HG03060 (cell line): Measurements from ENCODE around the gene HAPLN2.
"Not testable (repeated sequence)": the region's sequence is repeated elsewhere in the genome, so short reads cannot be mapped to it uniquely, and the experiment has no call there.

Source experiments
- ATAC-seq: cut with Tn5 transposase; IDR thresholded peaks from one replicate; pipeline ENCODE4 v1.9.1; 2021; ENCODE audit warnings: low read depth, moderate number of reproducible peaks; ENCODE audit not compliant: unreplicated experiment

Gene HAPLN2

DNA sequence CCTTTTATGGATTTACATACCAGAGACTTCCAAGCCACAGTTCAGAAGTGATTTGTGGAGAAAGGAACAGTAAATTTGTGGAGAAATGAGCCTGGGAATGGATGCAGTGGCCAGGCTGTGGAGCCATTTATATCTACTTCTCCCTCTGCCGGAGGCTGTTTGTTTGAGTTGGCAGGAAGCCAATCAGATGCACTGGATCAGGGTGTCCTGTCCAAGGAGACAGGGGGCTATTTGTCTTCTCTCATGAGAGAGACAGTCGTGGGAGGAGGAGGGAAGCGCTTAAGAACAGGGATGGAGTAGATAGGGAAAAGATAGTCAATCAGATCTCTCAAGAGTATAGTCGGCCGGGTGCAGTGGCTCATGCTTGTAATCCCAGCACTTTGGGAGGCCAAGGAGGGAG lies 2.8 kb upstream of the HAPLN2 start:
- ATAC-seq, result no peak

DNA sequence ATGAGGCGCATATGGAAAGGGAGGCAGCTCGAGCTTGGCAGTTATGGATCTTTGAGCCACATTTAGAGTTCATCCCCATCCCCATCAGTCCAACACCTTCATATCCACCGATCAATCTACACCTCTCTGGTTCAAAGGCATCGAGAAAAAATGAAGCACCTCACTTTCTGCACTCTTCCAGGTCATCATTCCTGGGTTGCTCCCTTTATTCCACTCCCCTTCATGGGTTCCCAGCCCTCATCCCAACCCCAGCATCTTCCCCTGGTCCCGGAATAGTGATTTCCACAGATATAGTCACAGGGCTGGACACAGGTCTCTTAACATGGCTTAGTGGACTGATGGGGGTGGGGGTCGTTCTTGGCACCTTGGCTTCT lies 354 bp downstream of the HAPLN2 start:
- ATAC-seq, result no peak

DNA sequence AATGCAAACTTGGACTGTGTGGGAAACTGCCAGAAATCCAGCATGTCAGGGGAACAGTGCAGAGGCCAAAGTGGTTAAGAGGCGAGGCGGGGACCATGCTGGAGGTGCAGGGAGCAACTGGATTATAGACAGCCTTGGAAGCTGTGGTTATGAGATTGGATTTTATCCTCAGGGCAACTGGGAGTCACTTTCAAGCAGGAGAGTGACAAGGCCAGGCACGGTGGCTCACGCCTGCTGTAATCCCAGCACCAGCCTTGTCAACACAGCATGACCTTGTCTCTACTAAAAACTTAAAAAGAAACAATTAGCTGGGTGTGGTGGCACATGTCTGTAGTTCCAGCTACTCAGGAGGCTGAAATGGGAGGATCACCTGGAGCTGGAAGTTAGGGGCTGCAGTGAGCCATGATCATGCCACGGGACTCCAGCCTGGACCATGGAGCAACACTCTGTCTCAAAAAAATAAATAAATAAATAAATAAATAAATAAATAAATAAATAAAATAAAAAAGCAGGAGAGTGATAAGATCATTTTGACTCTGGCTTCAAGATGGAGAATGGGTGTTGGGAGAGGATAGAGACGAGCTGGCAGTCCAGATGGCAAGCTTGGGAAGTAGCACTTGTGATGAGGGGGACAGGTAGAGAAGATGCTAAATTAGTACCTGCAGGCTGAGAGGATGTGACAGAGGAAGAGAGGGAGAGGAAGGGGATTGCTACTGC lies 3.5 kb downstream of the HAPLN2 start:
- no peak for ATAC-seq

DNA sequence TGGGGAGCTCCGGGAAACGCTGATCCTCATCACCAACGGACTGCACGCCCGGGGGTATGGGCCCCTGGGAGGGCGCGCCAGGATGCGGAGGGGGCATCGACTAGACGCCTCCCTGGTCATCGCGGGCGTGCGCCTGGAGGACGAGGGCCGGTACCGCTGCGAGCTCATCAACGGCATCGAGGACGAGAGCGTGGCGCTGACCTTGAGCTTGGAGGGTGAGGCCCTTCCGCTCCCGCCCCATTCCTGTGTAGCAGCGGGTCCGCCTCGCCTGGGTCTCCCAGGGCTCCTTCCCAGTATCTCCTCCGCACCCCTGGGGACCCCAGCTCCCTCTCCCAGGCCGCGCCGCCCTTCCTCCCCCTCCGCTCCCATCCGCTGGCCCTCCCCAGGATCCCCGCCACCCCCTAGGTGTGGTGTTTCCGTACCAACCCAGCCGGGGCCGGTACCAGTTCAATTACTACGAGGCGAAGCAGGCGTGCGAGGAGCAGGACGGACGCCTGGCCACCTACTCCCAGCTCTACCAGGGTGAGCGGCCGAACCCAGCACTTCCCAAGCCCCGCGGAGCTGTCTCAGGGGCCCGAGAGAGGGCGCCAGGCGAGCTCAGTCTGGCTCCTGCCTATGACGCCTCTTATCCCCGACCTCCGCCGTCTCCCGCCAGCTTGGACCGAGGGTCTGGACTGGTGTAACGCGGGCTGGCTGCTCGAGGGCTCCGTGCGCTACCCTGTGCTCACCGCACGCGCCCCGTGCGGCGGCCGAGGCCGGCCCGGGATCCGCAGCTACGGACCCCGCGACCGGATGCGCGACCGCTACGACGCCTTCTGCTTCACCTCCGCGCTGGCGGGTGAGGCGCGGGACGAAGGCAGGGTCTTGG lies 5.0 kb downstream of the HAPLN2 start:
- ATAC-seq, result no peak

DNA sequence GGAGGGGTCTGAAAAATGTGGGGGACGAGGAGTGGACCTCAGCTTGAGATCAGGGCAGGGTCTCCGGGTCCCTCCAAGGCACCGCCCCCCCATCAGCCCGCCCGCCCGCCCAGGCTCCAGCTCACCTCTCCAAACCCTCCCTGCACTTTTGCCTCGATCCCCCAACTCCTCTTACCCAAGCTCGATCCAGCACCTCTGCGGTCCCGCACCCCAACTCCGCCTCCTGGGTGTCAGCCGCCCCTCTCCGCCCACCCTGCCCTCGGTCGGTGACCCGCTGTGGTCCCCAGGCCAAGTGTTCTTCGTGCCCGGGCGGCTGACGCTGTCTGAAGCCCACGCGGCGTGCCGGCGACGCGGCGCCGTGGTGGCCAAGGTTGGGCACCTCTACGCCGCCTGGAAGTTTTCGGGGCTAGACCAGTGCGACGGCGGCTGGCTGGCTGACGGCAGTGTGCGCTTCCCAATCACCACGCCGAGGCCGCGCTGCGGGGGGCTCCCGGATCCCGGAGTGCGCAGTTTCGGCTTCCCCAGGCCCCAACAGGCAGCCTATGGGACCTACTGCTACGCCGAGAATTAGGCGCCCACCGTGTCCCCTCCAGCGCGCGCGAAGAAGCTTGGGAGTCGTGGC lies 5.7 kb downstream of the HAPLN2 start:
- no peak for ATAC-seq

DNA sequence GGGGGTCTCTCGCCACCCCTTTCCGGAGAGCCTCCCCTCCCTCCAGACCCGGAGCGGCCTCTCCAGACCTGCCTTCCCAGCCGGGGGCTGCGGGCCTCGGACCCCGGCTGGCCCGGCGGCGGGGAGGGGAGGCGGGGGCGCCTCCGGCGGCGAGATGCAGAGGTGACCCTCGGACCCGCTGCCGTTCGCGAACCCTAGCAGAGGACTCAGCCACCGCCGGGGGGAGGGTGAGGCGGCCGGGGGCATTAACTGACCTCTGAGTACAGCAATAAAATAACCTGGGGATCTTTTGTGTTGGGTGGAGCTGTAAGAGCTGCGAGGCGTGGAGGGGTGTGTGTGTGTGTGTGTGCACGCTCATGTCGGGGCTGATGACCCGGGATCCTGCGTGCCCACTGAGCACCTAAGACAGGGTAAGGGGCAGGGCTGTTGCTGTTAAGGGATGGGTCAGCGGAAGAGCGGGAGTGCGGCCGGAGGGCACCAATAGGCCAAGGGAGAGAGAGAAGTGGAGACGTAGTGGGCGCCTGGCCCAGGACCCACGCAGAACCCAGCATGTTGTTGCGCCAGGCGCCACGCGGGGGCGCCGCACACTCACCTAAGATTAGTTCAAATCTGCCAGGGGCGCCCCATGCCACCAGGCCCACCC lies 6.3 kb downstream of the HAPLN2 start:
- no peak for ATAC-seq

DNA sequence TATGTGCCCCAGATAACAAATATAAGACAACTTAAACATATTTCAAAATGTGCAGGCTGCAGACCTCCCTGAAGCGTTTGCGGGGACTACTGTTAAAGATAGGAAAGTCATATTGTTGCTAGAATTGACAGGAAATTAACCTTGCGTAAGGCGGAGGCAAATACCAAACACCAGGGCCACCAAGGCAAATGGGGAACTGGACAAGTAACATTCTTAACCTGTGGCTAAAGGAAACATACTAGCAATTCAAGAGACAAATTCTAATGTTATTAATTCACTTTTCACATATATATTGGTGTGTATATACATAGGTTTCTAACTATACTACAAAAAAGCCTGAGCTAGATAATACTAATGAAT lies 6.8 kb downstream of the HAPLN2 start:
- ATAC-seq, result no peak

DNA sequence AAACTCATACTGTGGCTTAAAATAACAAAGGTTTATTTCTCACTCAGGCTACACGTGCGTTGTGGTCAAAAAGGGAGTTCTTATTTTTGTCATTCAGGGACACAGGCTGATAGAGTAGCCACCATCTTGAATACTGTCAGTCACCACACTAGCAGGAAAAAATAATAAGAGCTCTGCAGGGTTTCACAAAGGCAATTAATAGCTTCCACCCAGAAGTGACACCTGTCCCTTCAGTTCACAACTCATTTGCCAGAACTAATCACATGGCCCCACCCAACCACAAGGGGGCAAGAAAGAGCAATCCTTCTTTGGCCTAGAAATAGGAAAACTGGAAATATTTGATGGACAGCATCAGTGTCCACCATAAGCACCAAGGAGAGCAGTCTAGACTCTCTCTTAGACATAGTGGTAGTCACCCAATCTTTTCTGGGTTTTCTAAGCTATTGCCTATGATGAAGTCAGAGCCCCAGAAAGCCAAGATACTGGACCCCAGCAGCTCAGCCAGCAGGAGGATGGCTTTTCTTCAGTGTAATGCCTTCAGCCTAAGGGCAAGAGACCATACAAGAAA lies 8.2 kb downstream of the HAPLN2 start:
- ATAC-seq, result no peak

DNA sequence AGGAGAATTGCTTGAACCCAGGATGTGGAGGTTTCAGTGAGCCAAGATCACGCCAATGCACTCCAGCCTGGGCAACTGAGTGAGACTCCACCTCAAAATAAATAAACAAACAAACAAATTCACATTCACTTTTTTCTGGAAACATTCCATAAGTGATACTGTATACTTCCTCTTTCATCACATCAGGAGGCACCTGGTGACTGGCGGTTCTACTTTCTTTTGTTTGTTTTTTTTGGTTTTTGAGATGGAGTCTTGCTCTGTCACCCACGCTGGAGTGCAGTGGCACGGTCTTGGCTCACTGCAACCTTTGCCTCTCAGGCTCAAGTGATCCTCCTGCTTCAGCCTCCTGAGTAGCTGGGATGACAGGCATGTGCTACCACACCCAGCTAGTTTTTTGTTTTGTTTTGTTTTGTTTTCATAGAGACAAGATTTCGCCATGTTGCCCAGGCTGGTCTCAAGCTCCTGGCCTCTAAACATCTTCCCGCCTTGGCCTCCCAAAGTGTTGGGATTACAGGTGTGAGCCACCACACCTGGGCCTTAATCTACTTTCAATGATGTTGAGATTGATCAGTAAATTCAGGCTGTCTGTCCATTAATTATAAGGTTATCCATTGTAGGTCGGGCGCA lies 10.7 kb downstream of the HAPLN2 start:
- no peak for ATAC-seq

DNA sequence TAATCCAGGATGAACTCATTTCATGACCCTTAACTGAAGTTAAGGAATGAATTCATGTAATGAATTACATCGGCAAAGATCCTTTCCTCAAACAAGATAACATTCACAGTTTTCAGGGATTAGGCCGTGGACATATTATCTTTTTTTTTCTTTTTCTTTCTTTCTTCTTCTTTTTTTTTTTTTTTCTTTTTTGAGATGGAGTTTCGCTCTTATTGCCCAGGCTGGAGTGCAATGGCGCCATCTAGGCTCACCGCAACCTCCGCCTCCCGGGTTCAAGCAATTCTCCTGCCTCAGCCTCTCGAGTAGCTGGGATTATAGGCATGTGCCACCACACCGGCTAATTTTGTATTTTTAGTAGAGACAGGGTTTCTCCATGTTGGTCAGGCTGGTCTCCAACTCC lies 11.9 kb downstream of the HAPLN2 start:
- ATAC-seq, result not testable (repeated sequence)

DNA sequence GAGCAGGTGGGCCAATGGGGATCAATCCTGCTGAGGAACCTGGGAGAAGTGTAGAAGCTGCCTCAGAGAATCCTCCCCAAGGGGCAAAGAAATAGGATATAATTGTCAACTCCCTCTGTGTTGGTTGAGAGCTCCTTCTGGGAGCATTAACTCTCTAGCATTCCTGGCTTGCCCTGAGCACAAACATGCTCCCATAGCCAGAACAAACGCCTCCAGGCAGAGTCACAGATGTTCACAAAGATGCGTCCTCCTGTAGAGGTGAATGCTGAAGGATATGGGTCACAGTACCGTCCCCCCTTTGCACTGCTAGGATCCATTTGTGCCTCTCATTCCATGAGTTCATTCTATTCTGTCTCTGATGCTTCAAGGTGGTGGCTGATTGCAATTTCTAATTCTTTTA lies 13.1 kb downstream of the HAPLN2 start:
- no peak for ATAC-seq

DNA sequence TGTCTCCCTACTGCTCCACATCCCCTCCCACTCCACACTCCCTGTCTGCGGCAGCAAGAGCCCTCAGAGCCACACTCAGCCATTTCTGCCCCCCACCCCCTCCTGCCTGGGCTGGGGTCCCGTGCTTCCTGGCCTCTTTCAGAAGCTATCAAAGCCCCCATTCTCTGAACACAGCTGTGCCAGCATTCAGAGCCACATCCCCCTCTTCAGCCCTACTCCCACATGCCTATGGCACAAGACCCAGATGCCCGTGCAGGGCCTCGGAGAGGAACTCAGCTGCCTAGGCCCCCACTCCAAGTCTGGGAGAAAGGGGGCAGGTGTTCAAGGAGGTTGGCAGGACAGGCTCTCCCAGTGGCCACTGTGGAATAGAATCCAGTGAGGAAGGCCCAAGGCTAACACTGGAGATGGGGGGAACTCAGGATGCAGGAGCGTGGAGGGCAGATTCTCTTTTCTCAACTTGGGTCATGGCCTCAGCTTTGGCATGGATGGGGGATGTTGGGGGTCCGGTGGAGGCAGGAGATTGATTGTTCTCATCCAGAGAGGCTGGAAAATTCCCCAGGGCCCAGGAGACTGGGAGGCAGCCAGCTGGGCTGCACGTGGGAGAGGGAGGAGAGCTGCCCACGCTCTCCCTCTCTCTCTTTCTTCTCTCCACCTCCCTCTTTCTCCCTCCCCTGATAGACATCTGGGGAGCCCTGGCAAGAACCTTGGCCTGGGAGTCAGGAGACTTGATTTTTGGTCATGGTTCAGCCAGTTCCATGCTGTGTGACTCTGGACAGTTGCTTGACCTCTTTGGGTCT lies 19.2 kb downstream of the HAPLN2 start:
- ATAC-seq, result no peak

DNA sequence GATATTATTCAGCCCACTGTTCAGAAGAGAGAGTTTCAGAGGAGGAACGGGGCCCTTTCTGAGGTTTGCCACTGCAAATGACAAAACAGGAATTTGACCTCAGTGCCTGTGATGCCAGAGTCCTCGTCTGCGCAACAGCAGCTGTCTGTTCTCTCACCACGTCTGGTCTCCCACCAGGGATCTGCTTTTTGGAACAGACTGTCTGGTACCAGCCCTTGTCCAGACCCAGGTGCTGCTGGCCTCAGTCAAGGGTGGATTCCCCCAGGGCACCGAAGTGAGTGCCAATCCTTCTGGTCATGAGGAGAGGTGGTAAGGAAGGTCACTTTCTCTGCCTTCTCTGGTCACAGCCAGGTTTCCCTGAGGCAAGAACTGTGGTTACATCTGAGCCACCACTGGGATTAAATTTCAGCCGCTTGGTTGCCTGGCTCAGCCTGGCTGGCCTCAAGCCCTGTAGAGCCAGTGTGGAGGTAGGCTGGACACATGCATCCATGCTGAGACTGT lies 20.4 kb downstream of the HAPLN2 start:
- no peak for ATAC-seq

DNA sequence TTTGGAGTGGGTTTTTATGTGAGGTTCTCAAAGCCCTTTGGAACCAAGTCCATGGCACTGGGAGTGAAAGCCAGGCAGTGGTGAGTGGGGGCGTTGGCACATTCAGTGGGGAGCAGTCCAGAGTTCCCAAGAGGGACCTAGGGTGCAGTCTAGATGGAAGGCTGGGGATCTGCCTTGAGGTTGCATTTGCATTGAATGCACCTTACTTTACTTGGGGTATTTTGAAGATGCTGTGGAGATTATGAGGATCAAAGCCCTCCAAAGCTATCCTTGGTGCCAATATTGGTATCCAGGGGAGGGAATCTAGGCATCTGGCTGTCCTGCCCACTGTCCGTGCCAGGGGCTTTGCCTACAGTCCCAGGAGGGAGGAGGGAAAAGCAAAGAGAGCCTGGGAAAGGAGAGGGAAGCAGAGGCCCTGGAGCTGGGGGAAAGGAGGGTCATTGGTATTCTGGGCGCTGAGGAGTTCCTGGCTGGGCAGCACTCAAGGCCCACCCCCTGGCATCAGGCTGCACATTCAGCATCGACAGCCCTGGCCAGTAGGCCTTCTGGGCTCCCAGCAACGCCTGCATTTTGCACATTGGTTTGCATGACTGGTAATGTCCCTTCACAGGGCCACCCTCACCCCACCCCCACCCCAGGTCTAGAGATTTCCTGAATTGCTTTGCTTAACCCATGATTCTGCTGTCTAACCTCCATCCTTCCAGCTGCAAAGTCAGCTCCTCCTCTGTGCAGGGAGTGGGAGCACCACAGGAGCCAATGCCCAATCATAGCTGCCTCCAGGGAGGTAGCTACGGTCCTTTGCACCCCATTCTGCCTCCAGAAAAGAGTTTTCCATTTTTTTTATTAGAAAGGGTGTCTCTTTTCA lies 21.9 kb downstream of the HAPLN2 start:
- no peak for ATAC-seq

DNA sequence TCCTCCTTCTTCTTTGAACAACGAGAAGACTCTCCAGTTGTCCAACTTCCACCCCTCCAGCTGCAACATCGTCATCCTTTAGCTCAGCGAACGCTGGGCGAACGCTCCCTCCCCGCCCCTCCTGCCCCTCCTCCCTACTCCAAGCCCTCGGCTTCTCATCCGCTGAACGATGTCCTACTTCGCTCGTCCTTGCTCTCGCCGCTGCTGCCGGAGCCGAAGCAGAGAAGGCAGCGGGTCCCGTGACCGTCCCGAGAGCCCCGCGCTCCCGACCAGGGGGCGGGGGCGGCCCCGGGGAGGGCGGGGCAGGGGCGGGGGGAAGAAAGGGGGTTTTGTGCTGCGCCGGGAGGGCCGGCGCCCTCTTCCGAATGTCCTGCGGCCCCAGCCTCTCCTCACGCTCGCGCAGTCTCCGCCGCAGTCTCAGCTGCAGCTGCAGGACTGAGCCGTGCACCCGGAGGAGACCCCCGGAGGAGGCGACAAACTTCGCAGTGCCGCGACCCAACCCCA lies 22.6 kb downstream of the HAPLN2 start, which contains the start of gene BCAN:
Gene BCAN (plus strand): TSS at position 357 of the 504 bp plus-strand sequence. CDS start 3,938 bp downstream, outside the sequence.
- no peak for ATAC-seq

DNA sequence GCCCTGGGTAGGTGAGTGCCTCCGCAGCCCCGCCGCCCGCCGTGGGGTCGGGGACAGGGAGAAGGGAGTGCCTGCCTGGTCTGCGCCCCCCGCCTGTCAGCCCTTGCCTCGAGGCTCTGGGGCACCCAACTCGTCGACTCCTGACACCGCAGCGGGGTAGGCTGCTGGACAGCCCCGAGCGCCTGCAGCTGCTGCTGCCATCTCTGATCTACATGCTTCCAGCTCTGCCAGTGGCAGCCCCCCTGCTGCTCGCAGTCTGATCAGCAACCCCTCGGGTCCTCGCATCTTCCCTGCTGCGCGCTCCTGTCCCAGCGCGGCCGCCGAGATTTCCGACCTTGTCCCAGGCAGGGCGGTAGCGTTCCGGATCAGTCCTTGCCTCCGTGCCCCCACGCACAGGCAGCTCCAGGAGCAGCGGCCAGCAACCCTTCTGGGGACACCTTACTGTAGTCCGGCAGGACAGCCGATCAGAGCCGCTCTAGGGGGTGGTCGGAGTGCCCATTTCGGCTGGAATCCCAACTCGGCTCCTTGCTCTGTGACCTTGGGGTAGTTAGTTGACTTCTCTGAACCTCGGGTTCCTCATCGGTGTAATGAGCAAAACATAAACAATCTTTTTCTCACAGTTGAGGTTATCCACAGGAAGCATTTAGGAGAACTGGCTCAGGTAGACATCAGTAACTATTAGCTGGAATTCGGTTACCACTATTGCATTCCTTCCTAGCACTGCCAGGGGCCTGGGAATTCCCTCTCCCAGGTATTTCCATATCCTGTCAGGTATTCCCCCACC lies 23.2 kb downstream of the HAPLN2 start:
- no peak for ATAC-seq

DNA sequence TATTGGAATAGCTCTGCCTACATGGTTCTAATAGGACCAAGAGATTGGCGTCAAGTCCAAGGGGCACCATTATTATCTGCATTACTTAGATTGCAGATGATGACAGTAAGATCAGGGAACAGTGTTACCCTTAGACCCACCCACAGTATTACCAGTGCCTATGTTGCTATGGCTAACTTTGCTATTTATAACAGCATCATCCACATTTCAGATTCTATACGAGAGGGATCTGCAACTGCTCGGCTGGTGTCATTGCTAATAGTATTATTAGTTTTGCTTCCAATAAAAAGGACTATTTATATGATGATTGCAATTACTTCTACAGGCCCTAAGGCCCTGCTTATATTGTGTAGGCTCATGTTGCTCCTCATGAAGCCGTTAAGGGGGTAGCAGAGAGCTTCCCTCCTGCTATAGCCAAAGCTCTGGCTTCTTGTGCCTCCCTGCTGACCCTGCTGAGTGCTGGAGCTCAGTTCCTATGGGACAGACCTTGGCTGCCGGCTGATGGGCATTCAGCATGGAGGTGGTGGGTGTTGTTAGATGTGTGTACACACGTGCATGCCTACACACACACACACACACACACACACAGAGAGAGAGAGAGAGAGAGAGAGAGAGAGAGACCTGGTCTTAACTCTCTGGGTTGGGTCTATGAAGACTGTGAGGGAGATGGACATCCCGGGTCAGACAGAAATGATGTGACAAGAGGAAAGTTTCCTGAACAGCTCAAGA lies 24.0 kb downstream of the HAPLN2 start:
- ATAC-seq, result no peak
